HG02642 (cell line): Measurements from ENCODE around the gene KLHL5.

ENCODE experiments used
- ATAC-seq: cut with Tn5 transposase; IDR thresholded peaks from one replicate; pipeline ENCODE4 v1.9.1; 2021; ENCODE audit warnings: mild to moderate bottlenecking; ENCODE audit not compliant: unreplicated experiment, poor library complexity

The KLHL5 gene

DNA sequence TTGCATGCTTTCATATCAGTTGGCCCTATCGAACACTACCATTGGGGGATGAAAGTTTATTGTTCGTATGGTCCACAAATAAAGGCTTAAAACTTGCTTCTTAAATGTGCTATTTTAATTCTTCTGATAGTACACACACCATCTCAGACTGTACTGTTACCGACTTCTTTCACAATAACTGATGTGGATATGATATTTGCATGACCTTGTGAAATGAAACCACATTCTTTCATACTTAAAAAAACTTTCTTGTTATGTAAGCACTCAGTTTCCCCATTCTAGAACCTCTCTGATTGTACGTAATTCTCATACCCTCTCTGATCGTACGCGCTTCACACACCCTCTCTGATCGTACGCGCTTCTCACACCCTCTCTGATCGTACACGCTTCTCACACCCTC is 108.3 kb downstream of the KLHL5 start:
- no peak for ATAC-seq
